GM21619 (cell line): ENCODE results near the gene THAP5.
"Not testable (repeated sequence)": the region's sequence is repeated elsewhere in the genome, so short reads cannot be mapped to it uniquely, and the experiment has no call there.

Source experiments
- ATAC-seq: cut with Tn5 transposase; IDR thresholded peaks from one replicate; pipeline ENCODE4 v1.9.1; 2021; ENCODE audit not compliant: unreplicated experiment

The THAP5 gene

GRCh38 chr7:108585843-108586242 lies 16.3 kb upstream of the THAP5 start:
- no peak for ATAC-seq

GRCh38 chr7:108584211-108584610 lies 14.7 kb upstream of the THAP5 start:
- no peak for ATAC-seq

- ATAC-seq, result no peak
Observed at GRCh38 chr7:108581655-108582491, 12.4 kb upstream of the THAP5 start.

GRCh38 chr7:108580298-108580697 lies 10.8 kb upstream of the THAP5 start:
- ATAC-seq, result no peak

- no peak for ATAC-seq
Observed at GRCh38 chr7:108578937-108579336, 9.4 kb upstream of the THAP5 start.

GRCh38 chr7:108576116-108576515 lies 6.6 kb upstream of the THAP5 start:
- ATAC-seq, result no peak

GRCh38 chr7:108575156-108575555 lies 5.7 kb upstream of the THAP5 start:
- no peak for ATAC-seq

- ATAC-seq, result no peak
Observed at GRCh38 chr7:108572480-108572879, 3.0 kb upstream of the THAP5 start.

GRCh38 chr7:108570146-108570755 lies 745 bp upstream of the THAP5 start:
- ATAC-seq, result peak; percentile 16

GRCh38 chr7:108568801-108569380 lies 615 bp downstream of the THAP5 start:
- ATAC-seq, result no peak

- ATAC-seq, result no peak
Observed at GRCh38 chr7:108565987-108566386, 3.5 kb downstream of the THAP5 start.

GRCh38 chr7:108561047-108561619 lies 8.4 kb downstream of the THAP5 start:
- no peak for ATAC-seq

GRCh38 chr7:108559253-108559652 lies 10.3 kb downstream of the THAP5 start:
- no peak for ATAC-seq

GRCh38 chr7:108557617-108558016 lies 11.9 kb downstream of the THAP5 start:
- no peak for ATAC-seq

- no peak for ATAC-seq
Observed at GRCh38 chr7:108557191-108557590, 12.3 kb downstream of the THAP5 start.

- ATAC-seq, result not testable (repeated sequence)
Observed at GRCh38 chr7:108556665-108557064, 12.8 kb downstream of the THAP5 start.

GRCh38 chr7:108548141-108548896 lies 21.2 kb downstream of the THAP5 start:
- ATAC-seq, result not testable (repeated sequence)

- ATAC-seq, result no peak
Observed at GRCh38 chr7:108541478-108541877, 28.0 kb downstream of the THAP5 start.

- ATAC-seq, result not testable (repeated sequence)
Observed at GRCh38 chr7:108538685-108539084, 30.8 kb downstream of the THAP5 start.

GRCh38 chr7:108538236-108538635 lies 31.3 kb downstream of the THAP5 start:
- ATAC-seq, result not testable (repeated sequence)

GRCh38 chr7:108537229-108537628 lies 32.3 kb downstream of the THAP5 start:
- no peak for ATAC-seq
